ENCODE data around the gene MAP3K7CL.

The MAP3K7CL gene

DNA sequence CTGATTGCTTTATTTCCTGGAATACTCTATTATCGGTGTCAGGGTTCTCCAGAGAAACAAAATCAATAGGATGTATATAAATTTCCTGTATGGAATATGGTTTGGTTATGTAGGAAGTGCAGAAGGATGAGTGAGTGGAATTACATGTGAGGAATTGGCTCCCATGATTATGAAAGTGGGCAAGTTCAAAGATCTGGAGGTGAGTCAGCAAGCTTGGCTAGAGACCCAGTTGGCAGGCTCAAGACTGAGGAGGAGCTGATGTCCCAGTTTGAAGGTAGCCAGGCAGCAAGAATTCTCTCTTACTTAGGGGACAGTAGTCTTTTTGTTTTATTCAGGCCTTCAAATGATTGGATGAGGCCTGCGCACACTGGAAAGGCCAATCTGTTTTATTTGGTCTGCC lies 57.5 kb downstream of the MAP3K7CL start:
- Histone ChIP-seq H3K4me3 (ENCODE audit: low read depth, low read length) (no peak overlapping the region), H3K9me3 (no peaks in the 10 kb centered on the region), H3K27me3 (no peaks in the 10 kb centered on the region), H3K4me1 (no peaks in the 10 kb centered on the region), H3K36me3 (no peaks in the 10 kb centered on the region)
- TF ChIP-seq, protein P1, sequence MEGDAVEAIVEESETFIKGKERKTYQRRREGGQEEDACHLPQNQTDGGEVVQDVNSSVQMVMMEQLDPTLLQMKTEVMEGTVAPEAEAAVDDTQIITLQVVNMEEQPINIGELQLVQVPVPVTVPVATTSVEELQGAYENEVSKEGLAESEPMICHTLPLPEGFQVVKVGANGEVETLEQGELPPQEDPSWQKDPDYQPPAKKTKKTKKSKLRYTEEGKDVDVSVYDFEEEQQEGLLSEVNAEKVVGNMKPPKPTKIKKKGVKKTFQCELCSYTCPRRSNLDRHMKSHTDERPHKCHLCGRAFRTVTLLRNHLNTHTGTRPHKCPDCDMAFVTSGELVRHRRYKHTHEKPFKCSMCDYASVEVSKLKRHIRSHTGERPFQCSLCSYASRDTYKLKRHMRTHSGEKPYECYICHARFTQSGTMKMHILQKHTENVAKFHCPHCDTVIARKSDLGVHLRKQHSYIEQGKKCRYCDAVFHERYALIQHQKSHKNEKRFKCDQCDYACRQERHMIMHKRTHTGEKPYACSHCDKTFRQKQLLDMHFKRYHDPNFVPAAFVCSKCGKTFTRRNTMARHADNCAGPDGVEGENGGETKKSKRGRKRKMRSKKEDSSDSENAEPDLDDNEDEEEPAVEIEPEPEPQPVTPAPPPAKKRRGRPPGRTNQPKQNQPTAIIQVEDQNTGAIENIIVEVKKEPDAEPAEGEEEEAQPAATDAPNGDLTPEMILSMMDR (IDR thresholded peaks at IDR 0.05; ENCODE audit: low read depth, low read length): no peak
- no peak for DNase-seq

DNA sequence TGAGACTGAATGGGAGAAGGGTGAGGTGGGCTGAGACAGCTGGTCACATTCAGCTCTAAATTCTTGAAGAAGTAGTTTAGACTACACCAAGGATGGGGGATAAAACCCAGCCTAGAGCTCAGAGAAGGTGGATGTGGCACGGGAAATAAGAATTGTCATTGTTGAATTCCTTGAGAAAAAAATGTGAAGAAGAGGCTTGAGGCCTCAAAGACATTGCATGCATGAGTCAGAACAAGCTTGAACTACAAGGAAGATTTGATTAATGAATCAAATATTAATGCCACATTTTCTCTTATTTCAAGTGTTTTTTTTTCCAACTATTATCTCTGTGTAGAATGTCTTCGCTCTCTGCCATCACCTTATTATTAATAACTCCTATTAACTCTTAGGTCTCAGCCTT lies 58.9 kb downstream of the MAP3K7CL start:
- Histone ChIP-seq H3K27me3 (no peaks in the 10 kb centered on the region), H3K36me3 (no peaks in the 10 kb centered on the region), H3K4me1 (no peaks in the 10 kb centered on the region), H3K4me3 (ENCODE audit: low read depth, low read length) (no peak overlapping the region), H3K9me3 (no peaks in the 10 kb centered on the region)
- TF ChIP-seq, protein P1 (IDR thresholded peaks at IDR 0.05; ENCODE audit: low read depth, low read length): no peak
- no peak for DNase-seq

DNA sequence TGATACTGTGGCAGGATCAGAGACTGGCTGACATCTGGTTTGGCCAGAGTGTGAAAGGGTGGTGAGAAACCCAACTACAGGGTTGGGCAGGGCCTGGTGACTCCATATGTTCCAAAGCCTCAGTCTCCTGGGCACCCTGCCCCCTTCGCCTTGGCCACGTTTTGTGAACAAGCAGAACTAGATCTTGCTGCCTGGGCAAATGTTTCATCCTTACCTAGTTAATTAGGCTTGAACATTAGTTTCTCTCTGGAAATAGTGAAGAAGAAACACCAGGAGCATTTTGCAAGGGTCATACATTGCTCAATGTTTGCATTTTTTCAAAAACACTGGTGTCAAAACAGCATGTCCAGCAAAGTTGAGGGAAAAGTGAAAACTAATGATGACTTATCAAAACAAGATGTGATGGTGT lies 60.5 kb downstream of the MAP3K7CL start:
- no peaks in the 10 kb centered on the region for H3K9me3 ChIP-seq
- no peaks in the 10 kb centered on the region for H3K36me3 ChIP-seq
- TF ChIP-seq, protein P1 (IDR thresholded peaks at IDR 0.05; ENCODE audit: low read depth, low read length): no peak
- no peaks in the 10 kb centered on the region for H3K4me1 ChIP-seq
- no peaks in the 10 kb centered on the region for H3K27me3 ChIP-seq
- no peak overlapping the region for H3K4me3 ChIP-seq (ENCODE audit: low read depth, low read length)
- no peak for DNase-seq

GRCh38 chr21:29193072-29193471 lies 62.6 kb downstream of the MAP3K7CL start:
- TF ChIP-seq, protein P1 (IDR thresholded peaks at IDR 0.05; ENCODE audit: low read depth, low read length): no peak
- H3K27me3 ChIP-seq: no peaks in the 10 kb centered on the region
- H3K36me3 ChIP-seq: no peaks in the 10 kb centered on the region
- no peaks in the 10 kb centered on the region for H3K9me3 ChIP-seq
- peak; percentile 55 for DNase-seq
- H3K4me1 ChIP-seq: no peaks in the 10 kb centered on the region
- H3K4me3 ChIP-seq (ENCODE audit: low read depth, low read length): peak overlapping the region; percentile 45

DNA sequence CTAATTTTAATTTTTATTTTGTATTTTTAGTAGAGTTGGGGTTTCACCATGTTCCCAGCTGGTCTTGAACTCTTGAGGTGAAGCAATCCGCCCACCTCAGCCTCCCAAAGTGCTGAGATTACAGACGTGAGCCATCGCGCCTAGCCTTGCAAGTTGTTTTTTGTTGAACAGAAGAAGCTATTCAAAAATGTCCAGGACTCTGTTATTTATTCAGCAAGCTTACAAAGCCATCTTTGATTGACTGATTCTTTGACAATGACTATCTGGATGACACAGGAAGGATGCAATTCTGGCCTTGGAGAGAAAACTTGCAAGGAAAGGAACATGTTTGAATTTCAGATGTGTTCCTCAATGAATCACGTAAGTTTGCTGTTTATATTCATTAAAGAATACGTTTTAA lies 63.5 kb downstream of the MAP3K7CL start:
- Histone ChIP-seq H3K36me3 (no peaks in the 10 kb centered on the region), H3K4me1 (no peaks in the 10 kb centered on the region), H3K9me3 (no peaks in the 10 kb centered on the region), H3K27me3 (no peaks in the 10 kb centered on the region), H3K4me3 (ENCODE audit: low read depth, low read length) (no peak overlapping the region)
- TF ChIP-seq, protein P1 (IDR thresholded peaks at IDR 0.05; ENCODE audit: low read depth, low read length): no peak
- DNase-seq: no peak

- Histone ChIP-seq H3K4me1 (no peaks in the 10 kb centered on the region), H3K9me3 (no peaks in the 10 kb centered on the region)
Measured at GRCh38 chr21:29194342-29194741, 63.9 kb downstream of the MAP3K7CL start.

More at GRCh38 chr21:29194342-29194741, 63.9 kb downstream of the MAP3K7CL start:
- H3K36me3 ChIP-seq: no peaks in the 10 kb centered on the region
- TF ChIP-seq, protein P1 (IDR thresholded peaks at IDR 0.05; ENCODE audit: low read depth, low read length): no peak
- no peak overlapping the region for H3K4me3 ChIP-seq (ENCODE audit: low read depth, low read length)
- H3K27me3 ChIP-seq: no peaks in the 10 kb centered on the region
- no peak for DNase-seq

Data from BE2C (cell line).